SK-N-SH (cell line): ENCODE data around the gene ADCY4. TPM values are rescaled to one million over a fixed set of nuclear protein-coding genes. Genes with fewer than 3 reads are reported as not detected.

Source experiments
- polyA plus RNA-seq, 3 experiments: library from polyadenylated mRNA; depleted of rRNA; stranded (reverse); fragments of >200 nt; gene quantifications; 2 replicates each; pipeline ENCODE4 v1.2.3, GENCODE V29; 2012
- small RNA-seq, 7 experiments: library from RNA; depleted of rRNA; stranded (forward); fragments of <200 nt; gene quantifications; one replicate each; pipeline ENCODE3, GENCODE V24; 2012

Gene ADCY4
- polyA plus RNA-seq, 1 of the 3 experiments (the other 2 are of a cell fraction): 0.08 TPM

Small RNA genes within 50 kb of the gene (small RNA-seq; reads per million reads assigned to genes)
- gene RF00026: 0 reads per million in 7 experiments

Other genes with a start within 250 kb of the ADCY4 start
- gene PCK2, start 240.8 kb downstream of the ADCY4 start, polyA plus RNA-seq (2012; rRNA removed): 16.2 and 16.6 TPM in 2 replicates
- gene DCAF11, start 220.3 kb downstream of the ADCY4 start, polyA plus RNA-seq (2012; rRNA removed): 34.6 and 36.7 TPM in 2 replicates
- 0.76 and 0.88 TPM in 2 replicates for gene NRL, start 220.1 kb downstream of the ADCY4 start, polyA plus RNA-seq (2012; rRNA removed)
- 0.12 TPM in 1 of 2 replicates, not detected in the other for gene FITM1, start 204.4 kb downstream of the ADCY4 start, polyA plus RNA-seq (2012; rRNA removed)
- gene PSME1, start 198.9 kb downstream of the ADCY4 start, polyA plus RNA-seq (2012; rRNA removed): 154 and 287 TPM in 2 replicates
- 14.5 and 19.3 TPM in 2 replicates for gene EMC9, start 193.5 kb downstream of the ADCY4 start, polyA plus RNA-seq (2012; rRNA removed)
- gene PSME2, start 188.5 kb downstream of the ADCY4 start, polyA plus RNA-seq (2012; rRNA removed): 129 and 147 TPM in 2 replicates
- 19.2 and 20.4 TPM in 2 replicates for gene RNF31, start 187.6 kb downstream of the ADCY4 start, polyA plus RNA-seq (2012; rRNA removed)
- gene IRF9, start 173.8 kb downstream of the ADCY4 start, polyA plus RNA-seq (2012; rRNA removed): 37.6 and 43.6 TPM in 2 replicates
- 13.1 and 23.2 TPM in 2 replicates for gene REC8, start 163.0 kb downstream of the ADCY4 start, polyA plus RNA-seq (2012; rRNA removed)
- gene IPO4, start 146.3 kb downstream of the ADCY4 start, polyA plus RNA-seq (2012; rRNA removed): 39.7 and 61.3 TPM in 2 replicates
- 48.7 and 54.8 TPM in 2 replicates for gene TM9SF1, start 139.6 kb downstream of the ADCY4 start, polyA plus RNA-seq (2012; rRNA removed)
- 0.05 TPM in 1 of 2 replicates, not detected in the other for gene TSSK4, start 129.4 kb downstream of the ADCY4 start, polyA plus RNA-seq (2012; rRNA removed)
- 92.4 and 96.1 TPM in 2 replicates for gene CHMP4A, start 121.6 kb downstream of the ADCY4 start, polyA plus RNA-seq (2012; rRNA removed)
- gene MDP1, start 119.0 kb downstream of the ADCY4 start, polyA plus RNA-seq (2012; rRNA removed): 36.4 and 36.7 TPM in 2 replicates
- 465 and 534 TPM in 2 replicates for gene NEDD8, start 102.7 kb downstream of the ADCY4 start, polyA plus RNA-seq (2012; rRNA removed)
- gene GMPR2, start 102.1 kb downstream of the ADCY4 start, polyA plus RNA-seq (2012; rRNA removed): 97.0 and 149 TPM in 2 replicates
- gene TINF2, start 92.4 kb downstream of the ADCY4 start, polyA plus RNA-seq (2012; rRNA removed): 38.3 and 42.2 TPM in 2 replicates
- 2.7 and 3.0 TPM in 2 replicates for gene TGM1, start 71.9 kb downstream of the ADCY4 start, polyA plus RNA-seq (2012; rRNA removed)
- gene RABGGTA, start 63.5 kb downstream of the ADCY4 start, polyA plus RNA-seq (2012; rRNA removed): 54.9 and 59.4 TPM in 2 replicates
- 65.4 and 71.7 TPM in 2 replicates for gene DHRS1, start 35.3 kb downstream of the ADCY4 start, polyA plus RNA-seq (2012; rRNA removed)
- 11.9 and 17.2 TPM in 2 replicates for gene NOP9, start 35.2 kb downstream of the ADCY4 start, polyA plus RNA-seq (2012; rRNA removed)
- 0.03 and 0.05 TPM in 2 replicates for gene CIDEB, start 27.1 kb downstream of the ADCY4 start, polyA plus RNA-seq (2012; rRNA removed)
- gene LTB4R2, start 24.9 kb downstream of the ADCY4 start, polyA plus RNA-seq (2012; rRNA removed): 8.2 and 12.2 TPM in 2 replicates
- gene LTB4R, start 23.6 kb downstream of the ADCY4 start, polyA plus RNA-seq (2012; rRNA removed): 11.9 and 14.0 TPM in 2 replicates
- not detected in 2 replicates for gene RIPK3, start 4.9 kb upstream of the ADCY4 start, polyA plus RNA-seq (2012; rRNA removed)
- 24.9 and 25.3 TPM in 2 replicates for gene NFATC4, start 33.1 kb upstream of the ADCY4 start, polyA plus RNA-seq (2012; rRNA removed)
- 4.7 and 4.8 TPM in 2 replicates for gene NYNRIN, start 63.9 kb upstream of the ADCY4 start, polyA plus RNA-seq (2012; rRNA removed)
- gene CBLN3, start 94.6 kb upstream of the ADCY4 start, polyA plus RNA-seq (2012; rRNA removed): 1.8 TPM in 2 replicates
- gene KHNYN, start 94.9 kb upstream of the ADCY4 start, polyA plus RNA-seq (2012; rRNA removed): 18.3 and 21.8 TPM in 2 replicates
- gene SDR39U1, start 107.7 kb upstream of the ADCY4 start, polyA plus RNA-seq (2012; rRNA removed): 81.8 and 88.4 TPM in 2 replicates
- gene CMA1, start 173.2 kb upstream of the ADCY4 start, polyA plus RNA-seq (2012; rRNA removed): not detected in 2 replicates
- not detected in 2 replicates for gene CTSG, start 241.2 kb upstream of the ADCY4 start, polyA plus RNA-seq (2012; rRNA removed)